ENCODE measurements around the gene KSR2.

The KSR2 gene

DNA sequence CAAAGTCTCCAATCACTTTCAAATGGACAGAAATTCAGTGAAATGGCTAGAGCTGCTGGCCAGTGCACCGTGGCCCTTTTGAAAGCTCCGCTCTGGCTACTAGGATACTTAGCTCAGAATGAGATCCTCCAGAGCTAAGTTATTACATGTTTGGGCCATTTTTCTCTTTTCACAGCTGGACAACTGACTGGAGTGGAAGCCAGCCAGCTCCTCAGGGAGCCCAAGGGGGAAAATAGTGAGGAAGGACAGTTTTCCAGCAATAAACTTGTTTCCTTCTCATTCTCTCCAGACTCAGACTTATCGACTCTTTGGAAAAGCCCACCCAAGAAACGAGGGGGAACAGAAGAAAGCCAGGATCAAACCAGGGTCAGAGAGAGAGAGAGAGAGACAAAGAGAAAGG is 266.0 kb downstream of the KSR2 start:
- H3K4me3 ChIP-seq (ENCODE audit: low read length), result no peak overlapping the region
- H3K4me2 ChIP-seq (ENCODE audit: low read length), result no peak overlapping the region
- H3K9me3 ChIP-seq (replicated peaks; ENCODE audit: low read length), result peaks cover 3% of the 10 kb centered on the region
- H3K4me1 ChIP-seq (ENCODE audit: control insufficient read depth, insufficient read depth, low read length), result no peaks in the 10 kb centered on the region
- H3K27me3 ChIP-seq (ENCODE audit: control insufficient read depth, insufficient read depth, low read length), result no peaks in the 10 kb centered on the region
- H3K9ac ChIP-seq (ENCODE audit: low read depth, low read length), result no peak overlapping the region
- no peaks in the 10 kb centered on the region for H3K36me3 ChIP-seq (ENCODE audit: insufficient read depth, low read length)

DNA sequence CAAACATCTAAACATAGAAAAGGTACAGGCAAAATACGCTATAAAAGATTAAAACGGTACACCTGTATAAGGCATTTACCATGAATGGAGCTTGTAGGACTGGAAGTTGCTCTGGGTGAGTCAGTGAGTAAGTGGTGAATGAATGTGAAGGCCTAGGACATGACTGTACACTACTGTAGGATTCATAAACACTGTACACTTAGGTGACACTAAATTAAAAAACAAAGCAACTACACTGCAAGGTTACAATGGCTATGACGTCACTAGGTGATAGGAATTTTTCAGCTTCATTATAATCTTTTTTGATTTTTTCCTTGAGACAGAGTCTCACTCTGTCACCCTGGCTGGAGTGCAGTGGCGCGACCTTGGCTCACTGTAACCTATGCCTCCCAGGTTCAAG is 269.2 kb downstream of the KSR2 start:
- no peak overlapping the region for H3K9ac ChIP-seq (ENCODE audit: low read depth, low read length)
- H3K4me1 ChIP-seq (ENCODE audit: control insufficient read depth, insufficient read depth, low read length), result no peaks in the 10 kb centered on the region
- peaks cover 3% of the 10 kb centered on the region for H3K27me3 ChIP-seq (ENCODE audit: control insufficient read depth, insufficient read depth, low read length)
- no peaks in the 10 kb centered on the region for H3K36me3 ChIP-seq (ENCODE audit: insufficient read depth, low read length)
- H3K4me3 ChIP-seq (ENCODE audit: low read length), result no peak overlapping the region
- H3K9me3 ChIP-seq (replicated peaks; ENCODE audit: low read length), result no peaks in the 10 kb centered on the region
- no peak overlapping the region for H3K4me2 ChIP-seq (ENCODE audit: low read length)

DNA sequence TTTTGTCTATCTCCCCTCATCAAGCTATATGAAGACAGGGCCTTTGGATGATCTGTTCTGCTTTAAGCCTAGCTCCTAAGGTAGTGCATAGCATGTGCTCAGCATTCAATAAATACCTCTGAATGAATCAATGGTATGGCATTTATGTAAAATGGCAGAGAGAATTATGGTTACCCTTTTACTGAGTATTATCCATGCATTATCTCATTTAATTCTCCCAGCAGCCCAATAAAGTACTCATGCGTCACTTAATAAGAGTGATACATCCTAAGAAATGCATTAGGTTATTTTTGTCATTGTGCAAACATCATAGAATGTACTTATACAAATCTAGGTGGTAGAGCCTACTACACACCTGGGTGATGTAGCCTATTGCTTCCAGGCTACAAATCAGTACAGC is 269.7 kb downstream of the KSR2 start:
- H3K27me3 ChIP-seq (ENCODE audit: control insufficient read depth, insufficient read depth, low read length), result peaks cover 3% of the 10 kb centered on the region
- no peaks in the 10 kb centered on the region for H3K4me1 ChIP-seq (ENCODE audit: control insufficient read depth, insufficient read depth, low read length)
- H3K36me3 ChIP-seq (ENCODE audit: insufficient read depth, low read length), result no peaks in the 10 kb centered on the region
- no peak overlapping the region for H3K9ac ChIP-seq (ENCODE audit: low read depth, low read length)
- no peaks in the 10 kb centered on the region for H3K9me3 ChIP-seq (replicated peaks; ENCODE audit: low read length)
- H3K4me3 ChIP-seq (ENCODE audit: low read length), result no peak overlapping the region
- H3K4me2 ChIP-seq (ENCODE audit: low read length), result no peak overlapping the region

DNA sequence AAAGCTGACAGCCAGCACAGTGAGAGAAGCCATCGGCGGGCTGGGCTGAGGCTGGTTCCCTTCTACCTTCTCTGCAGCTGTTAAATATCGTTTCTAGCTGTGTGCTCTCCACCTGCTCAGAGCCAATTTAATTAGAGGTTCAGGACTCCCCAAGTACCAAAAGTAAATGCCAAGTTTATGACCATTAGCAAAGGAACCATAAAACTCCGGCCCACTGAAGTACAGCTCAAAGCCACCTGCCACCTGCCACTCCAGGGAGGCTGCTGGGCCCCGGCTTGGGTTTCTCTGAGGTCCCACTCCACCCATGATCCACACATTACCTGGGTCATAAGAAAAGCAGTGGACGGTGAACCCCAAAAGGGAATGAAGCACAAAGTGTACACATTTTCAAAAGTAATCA is 272.8 kb downstream of the KSR2 start:
- Histone ChIP-seq H3K9me3 (replicated peaks; ENCODE audit: low read length) (no peaks in the 10 kb centered on the region), H3K27me3 (ENCODE audit: control insufficient read depth, insufficient read depth, low read length) (peaks cover 3% of the 10 kb centered on the region), H3K36me3 (ENCODE audit: insufficient read depth, low read length) (no peaks in the 10 kb centered on the region), H3K4me2 (ENCODE audit: low read length) (no peak overlapping the region), H3K4me1 (ENCODE audit: control insufficient read depth, insufficient read depth, low read length) (no peaks in the 10 kb centered on the region), H3K4me3 (ENCODE audit: low read length) (no peak overlapping the region), H3K9ac (ENCODE audit: low read depth, low read length) (no peak overlapping the region)

DNA sequence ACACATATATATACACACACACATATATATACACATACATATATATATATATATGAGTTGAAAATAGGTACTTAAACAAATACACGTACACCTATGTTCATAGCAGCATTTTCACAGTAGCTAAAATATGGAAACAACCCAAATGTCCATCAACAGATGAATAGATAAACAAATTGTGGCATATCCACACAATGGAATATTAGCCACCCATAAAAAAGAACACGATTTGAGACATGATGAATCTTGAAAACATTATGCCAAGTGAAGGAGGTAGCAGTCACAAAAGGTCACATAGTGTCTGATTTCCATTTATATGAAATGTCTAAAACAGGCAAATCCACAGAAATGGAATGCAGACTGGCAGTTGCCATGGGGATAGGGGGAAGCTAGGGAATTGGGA is 276.3 kb downstream of the KSR2 start:
- no peaks in the 10 kb centered on the region for H3K36me3 ChIP-seq (ENCODE audit: insufficient read depth, low read length)
- H3K4me2 ChIP-seq (ENCODE audit: low read length), result no peak overlapping the region
- no peak overlapping the region for H3K9ac ChIP-seq (ENCODE audit: low read depth, low read length)
- H3K9me3 ChIP-seq (replicated peaks; ENCODE audit: low read length), result no peaks in the 10 kb centered on the region
- H3K4me1 ChIP-seq (ENCODE audit: control insufficient read depth, insufficient read depth, low read length), result peaks cover 3% of the 10 kb centered on the region
- peaks cover 3% of the 10 kb centered on the region for H3K27me3 ChIP-seq (ENCODE audit: control insufficient read depth, insufficient read depth, low read length)
- no peak overlapping the region for H3K4me3 ChIP-seq (ENCODE audit: low read length)

DNA sequence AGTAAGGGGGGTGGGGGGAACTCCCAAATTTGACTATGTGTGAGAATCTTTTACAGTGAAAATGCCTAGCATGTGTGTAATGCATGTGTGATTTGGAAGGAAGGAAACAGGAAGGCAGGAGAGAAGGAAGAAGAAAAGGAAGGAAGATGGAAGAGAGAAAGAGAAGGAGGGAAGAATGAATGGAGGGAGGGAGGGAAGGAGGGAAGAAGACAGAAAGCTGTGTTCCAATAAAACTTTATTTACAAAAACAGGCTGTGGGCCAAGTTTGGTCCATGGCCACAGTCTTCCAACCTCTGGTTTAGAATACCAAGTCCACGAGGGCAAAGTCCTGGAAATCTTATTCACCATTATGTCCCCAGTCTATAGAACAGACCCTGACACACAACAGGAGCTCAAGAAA is 278.9 kb downstream of the KSR2 start:
- H3K27me3 ChIP-seq (ENCODE audit: control insufficient read depth, insufficient read depth, low read length), result no peaks in the 10 kb centered on the region
- H3K9ac ChIP-seq (ENCODE audit: low read depth, low read length), result no peak overlapping the region
- H3K4me2 ChIP-seq (ENCODE audit: low read length), result no peak overlapping the region
- H3K9me3 ChIP-seq (replicated peaks; ENCODE audit: low read length), result no peaks in the 10 kb centered on the region
- H3K36me3 ChIP-seq (ENCODE audit: insufficient read depth, low read length), result no peaks in the 10 kb centered on the region
- H3K4me1 ChIP-seq (ENCODE audit: control insufficient read depth, insufficient read depth, low read length), result peaks cover 29% of the 10 kb centered on the region
- no peak overlapping the region for H3K4me3 ChIP-seq (ENCODE audit: low read length)

DNA sequence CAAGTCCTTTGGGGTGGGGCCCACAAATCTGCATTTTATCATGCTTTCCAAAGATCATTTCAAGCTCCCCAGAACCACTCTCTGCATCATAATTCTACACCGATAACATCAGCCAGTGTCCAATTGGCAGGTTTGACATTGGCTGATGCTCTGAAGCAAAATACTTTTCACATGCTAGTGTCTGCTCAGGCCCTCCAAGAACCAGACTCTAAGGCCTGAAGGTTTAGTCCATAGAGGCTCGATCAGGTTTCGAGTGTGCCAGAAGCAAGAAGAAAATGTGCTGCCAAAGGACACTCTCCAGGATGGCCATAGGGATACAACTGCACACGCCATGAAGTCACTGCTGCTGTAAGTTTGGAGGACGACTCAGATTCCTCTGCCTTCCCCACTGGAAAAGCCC is 280.3 kb downstream of the KSR2 start:
- Histone ChIP-seq H3K9ac (ENCODE audit: low read depth, low read length) (no peak overlapping the region), H3K36me3 (ENCODE audit: insufficient read depth, low read length) (no peaks in the 10 kb centered on the region), H3K27me3 (ENCODE audit: control insufficient read depth, insufficient read depth, low read length) (no peaks in the 10 kb centered on the region), H3K9me3 (replicated peaks; ENCODE audit: low read length) (no peaks in the 10 kb centered on the region), H3K4me3 (ENCODE audit: low read length) (no peak overlapping the region), H3K4me2 (ENCODE audit: low read length) (no peak overlapping the region), H3K4me1 (ENCODE audit: control insufficient read depth, insufficient read depth, low read length) (peaks cover 39% of the 10 kb centered on the region)

DNA sequence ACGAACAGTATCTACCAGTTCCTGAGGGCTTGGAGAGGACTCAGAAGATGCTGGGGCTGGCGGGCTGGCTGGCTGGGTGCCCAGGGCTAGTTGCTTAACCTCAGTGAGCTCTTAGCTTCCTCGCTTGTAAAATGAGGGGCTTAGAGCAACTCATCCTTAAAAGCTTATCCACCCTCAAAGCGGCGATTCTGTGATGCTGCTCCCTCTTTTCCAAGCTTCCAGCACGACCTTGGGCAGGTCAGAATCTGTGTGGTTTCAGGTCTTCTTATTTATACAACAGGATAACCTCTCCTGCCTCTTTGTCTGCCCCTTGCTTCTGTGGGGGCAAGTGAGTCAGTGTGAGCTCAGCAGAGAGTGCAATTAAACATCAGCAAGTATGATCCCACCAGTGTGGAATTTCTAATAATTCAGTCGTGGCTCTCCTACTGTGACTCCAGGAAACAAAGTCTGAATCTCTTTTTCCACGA is 281.8 kb downstream of the KSR2 start:
- Histone ChIP-seq H3K27me3 (ENCODE audit: control insufficient read depth, insufficient read depth, low read length) (no peaks in the 10 kb centered on the region), H3K9me3 (replicated peaks; ENCODE audit: low read length) (no peaks in the 10 kb centered on the region), H3K4me3 (ENCODE audit: low read length) (peak overlapping the region; percentile 38), H3K36me3 (ENCODE audit: insufficient read depth, low read length) (no peaks in the 10 kb centered on the region), H3K9ac (ENCODE audit: low read depth, low read length) (peak overlapping the region; percentile 57), H3K4me1 (ENCODE audit: control insufficient read depth, insufficient read depth, low read length) (peaks cover 39% of the 10 kb centered on the region), H3K4me2 (ENCODE audit: low read length) (peak overlapping the region; percentile 61)

DNA sequence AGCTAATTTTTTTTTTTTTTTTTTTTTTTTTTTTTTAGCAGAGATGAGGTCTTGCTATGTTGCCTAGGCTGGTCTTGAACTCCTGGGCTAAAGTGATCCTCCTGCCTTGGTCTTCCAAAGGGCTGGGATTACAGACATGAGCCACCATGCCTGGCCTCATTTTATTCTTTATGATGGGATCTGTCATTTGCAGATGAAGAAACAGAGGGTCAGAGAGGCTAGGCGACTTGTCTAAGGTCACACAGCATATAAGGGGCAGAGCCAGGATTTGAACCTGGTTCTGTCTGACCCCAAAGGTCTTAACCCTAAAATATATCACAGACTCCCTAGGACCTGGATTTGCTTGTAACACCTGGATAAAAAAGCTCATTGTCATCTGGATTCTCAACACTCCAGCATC is 282.6 kb downstream of the KSR2 start:
- Histone ChIP-seq H3K9ac (ENCODE audit: low read depth, low read length) (peak overlapping the region; percentile 57), H3K4me3 (ENCODE audit: low read length) (peak overlapping the region; percentile 38), H3K36me3 (ENCODE audit: insufficient read depth, low read length) (no peaks in the 10 kb centered on the region), H3K9me3 (replicated peaks; ENCODE audit: low read length) (no peaks in the 10 kb centered on the region), H3K27me3 (ENCODE audit: control insufficient read depth, insufficient read depth, low read length) (no peaks in the 10 kb centered on the region), H3K4me1 (ENCODE audit: control insufficient read depth, insufficient read depth, low read length) (peaks cover 39% of the 10 kb centered on the region), H3K4me2 (ENCODE audit: low read length) (peak overlapping the region; percentile 61)

DNA sequence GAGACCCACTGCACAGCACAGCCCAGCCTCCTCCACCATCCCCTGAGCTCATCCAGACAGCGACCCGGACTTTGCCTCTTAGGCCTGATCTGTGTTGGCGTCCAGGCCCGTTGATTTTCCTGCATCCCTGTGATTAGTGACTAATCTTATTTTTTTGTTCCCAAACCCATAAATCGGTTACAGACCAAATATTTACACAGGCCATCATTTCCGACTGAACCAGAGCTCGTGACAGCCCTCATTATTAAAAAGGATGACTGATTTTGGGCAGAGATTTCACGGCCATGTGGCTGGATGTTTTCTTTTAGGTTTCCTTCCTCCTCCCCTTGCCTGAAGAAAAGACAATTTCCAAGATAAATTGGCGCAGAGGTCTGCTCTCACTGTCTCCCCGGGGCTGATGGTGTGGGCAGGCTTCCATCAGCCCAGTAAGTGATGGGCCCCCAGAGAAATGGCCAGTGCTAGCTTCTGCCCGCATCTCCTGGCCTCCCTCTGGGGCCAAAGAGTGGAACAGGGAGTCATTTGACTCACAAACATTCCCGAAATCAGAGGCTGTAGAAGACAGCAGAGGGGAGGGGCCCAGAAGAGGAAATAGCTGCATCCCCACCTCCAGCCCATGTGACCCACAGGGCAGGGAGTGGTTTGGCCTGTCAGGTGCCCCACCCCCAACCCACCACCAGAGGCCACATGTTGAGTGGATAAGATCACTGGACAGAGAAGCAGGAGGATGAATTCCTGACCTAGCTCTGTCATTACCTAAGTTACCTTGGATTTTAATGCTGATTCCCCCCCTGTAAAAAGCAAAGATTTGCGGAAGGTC is 283.5 kb downstream of the KSR2 start:
- H3K4me2 ChIP-seq (ENCODE audit: low read length), result peak overlapping the region; percentile 48
- no peaks in the 10 kb centered on the region for H3K36me3 ChIP-seq (ENCODE audit: insufficient read depth, low read length)
- H3K9me3 ChIP-seq (replicated peaks; ENCODE audit: low read length), result no peaks in the 10 kb centered on the region
- no peak overlapping the region for H3K4me3 ChIP-seq (ENCODE audit: low read length)
- H3K9ac ChIP-seq (ENCODE audit: low read depth, low read length), result peak overlapping the region; percentile 69
- no peaks in the 10 kb centered on the region for H3K27me3 ChIP-seq (ENCODE audit: control insufficient read depth, insufficient read depth, low read length)
- peaks cover 45% of the 10 kb centered on the region for H3K4me1 ChIP-seq (ENCODE audit: control insufficient read depth, insufficient read depth, low read length)

DNA sequence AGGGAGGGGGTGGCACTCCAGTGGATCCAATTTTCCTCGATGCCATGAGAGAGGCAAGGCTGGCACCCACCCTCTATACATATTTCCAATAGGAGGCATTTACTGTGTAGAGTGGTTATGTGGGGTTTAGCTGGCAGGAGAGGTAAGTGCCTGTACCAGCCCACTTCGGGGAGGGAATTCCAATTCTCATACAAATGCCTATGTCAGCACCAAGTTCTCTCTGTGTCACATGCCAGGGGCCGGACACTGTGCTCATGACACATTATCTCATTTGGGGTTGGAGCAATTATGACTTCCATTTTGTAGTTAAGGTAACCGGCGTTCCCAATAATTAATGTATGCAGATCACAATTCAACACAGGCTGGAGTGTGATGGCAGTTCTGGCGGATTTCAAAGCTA is 284.3 kb downstream of the KSR2 start:
- Histone ChIP-seq H3K27me3 (ENCODE audit: control insufficient read depth, insufficient read depth, low read length) (no peaks in the 10 kb centered on the region), H3K4me3 (ENCODE audit: low read length) (no peak overlapping the region), H3K4me2 (ENCODE audit: low read length) (no peak overlapping the region), H3K9me3 (replicated peaks; ENCODE audit: low read length) (no peaks in the 10 kb centered on the region), H3K36me3 (ENCODE audit: insufficient read depth, low read length) (no peaks in the 10 kb centered on the region), H3K4me1 (ENCODE audit: control insufficient read depth, insufficient read depth, low read length) (peaks cover 53% of the 10 kb centered on the region), H3K9ac (ENCODE audit: low read depth, low read length) (peak overlapping the region; percentile 69)

DNA sequence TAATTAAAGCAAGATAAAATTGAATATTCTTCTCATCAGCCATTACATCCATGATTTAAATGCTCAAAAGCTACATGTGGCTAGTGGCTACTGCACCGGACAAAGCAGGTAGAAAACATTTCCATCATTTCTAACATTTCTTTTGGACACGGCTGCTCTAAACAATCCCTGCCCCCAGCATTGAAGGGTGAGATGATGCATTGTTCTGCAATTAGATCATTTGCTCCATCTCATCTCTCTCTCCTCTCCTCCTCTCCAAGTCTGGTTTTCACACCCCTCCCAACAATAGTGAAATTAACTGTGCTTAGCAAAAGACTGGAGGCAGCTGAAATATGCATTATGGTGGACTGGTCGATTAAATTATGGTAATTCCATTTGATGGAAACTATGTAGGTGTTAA is 288.5 kb downstream of the KSR2 start:
- H3K27me3 ChIP-seq (ENCODE audit: control insufficient read depth, insufficient read depth, low read length), result no peaks in the 10 kb centered on the region
- H3K4me3 ChIP-seq (ENCODE audit: low read length), result no peak overlapping the region
- H3K9ac ChIP-seq (ENCODE audit: low read depth, low read length), result no peak overlapping the region
- H3K36me3 ChIP-seq (ENCODE audit: insufficient read depth, low read length), result no peaks in the 10 kb centered on the region
- H3K4me1 ChIP-seq (ENCODE audit: control insufficient read depth, insufficient read depth, low read length), result peaks cover 30% of the 10 kb centered on the region
- no peak overlapping the region for H3K4me2 ChIP-seq (ENCODE audit: low read length)
- no peaks in the 10 kb centered on the region for H3K9me3 ChIP-seq (replicated peaks; ENCODE audit: low read length)
